Astrocyte (in vitro differentiated cells and primary cell): ENCODE measurements around the gene MAML2. TPM values are rescaled to one million over a fixed set of nuclear protein-coding genes. Genes with fewer than 3 reads are reported as not detected.

Experiments used
- DNase-seq: peaks from one replicate; pipeline ENCODE4 v3.0.0-alpha.2; 2010; ENCODE audit warnings: low read depth
- FAIRE-seq: peaks from 2 replicates; lab custom pipeline; 2011; peaks lifted over from hg19 to GRCh38; lab: Jason Lieb, UNC
- H2AFZ ChIP-seq: 2 replicates; pipeline ENCODE4 v1.6.0; 2012; ENCODE audit warnings: low read depth, low read length, inconsistent platforms
- H3K27ac ChIP-seq: 2 replicates; pipeline ENCODE4 v1.5.1; 2011; ENCODE audit warnings: low read depth, low read length, inconsistent platforms
- H3K27me3 ChIP-seq: 2 replicates; pipeline ENCODE4 v1.6.0; 2011; ENCODE audit warnings: low read length, inconsistent platforms; ENCODE audit not compliant: insufficient read depth
- H3K36me3 ChIP-seq: 2 replicates; pipeline ENCODE4 v1.5.1; 2011; ENCODE audit warnings: low read length, inconsistent platforms; ENCODE audit not compliant: insufficient read depth
- H3K4me1 ChIP-seq: 2 replicates; pipeline ENCODE4 v1.5.1; 2011; ENCODE audit warnings: low read length, inconsistent platforms; ENCODE audit not compliant: insufficient read depth
- H3K4me2 ChIP-seq: 2 replicates; pipeline ENCODE4 v1.6.0; 2012; ENCODE audit warnings: low read length, inconsistent platforms
- H3K4me3 ChIP-seq: 2 replicates; pipeline ENCODE4 v1.5.1; 2011; ENCODE audit warnings: low read depth, mild to moderate bottlenecking, low read length, inconsistent platforms; ENCODE audit not compliant: insufficient read depth
- H3K79me2 ChIP-seq: 2 replicates; pipeline ENCODE4 v1.6.0; 2012; ENCODE audit warnings: mild to moderate bottlenecking, low read length, inconsistent platforms; ENCODE audit not compliant: insufficient read depth
- H3K9ac ChIP-seq: 2 replicates; pipeline ENCODE4 v1.6.0; 2012; ENCODE audit warnings: mild to moderate bottlenecking, low read length, inconsistent platforms
- H3K9me3 ChIP-seq: 2 replicates; pipeline ENCODE4 v1.5.1; 2012; ENCODE audit warnings: low read depth, mild to moderate bottlenecking, low read length, inconsistent platforms; ENCODE audit not compliant: insufficient read depth
- H4K20me1 ChIP-seq: 2 replicates; pipeline ENCODE4 v1.6.0; 2012; ENCODE audit warnings: low read length, inconsistent platforms; ENCODE audit not compliant: insufficient read depth
- H3K27ac Mint-ChIP-seq: one replicate; pipeline ENCODE4 v1.8.0; 2021; ENCODE audit warnings: mild to moderate bottlenecking, mixed read lengths; ENCODE audit not compliant: unreplicated experiment
- H3K27me3 Mint-ChIP-seq: one replicate; pipeline ENCODE4 v1.8.0; 2021; ENCODE audit warnings: low read depth, mixed read lengths; ENCODE audit not compliant: unreplicated experiment
- H3K36me3 Mint-ChIP-seq: one replicate; pipeline ENCODE4 v1.8.0; 2021; ENCODE audit warnings: low read depth, mixed read lengths; ENCODE audit not compliant: unreplicated experiment
- H3K4me1 Mint-ChIP-seq: one replicate; pipeline ENCODE4 v1.8.0; 2021; ENCODE audit warnings: low read depth, mixed read lengths; ENCODE audit not compliant: unreplicated experiment
- H3K4me3 Mint-ChIP-seq: one replicate; pipeline ENCODE4 v1.8.0; 2021; ENCODE audit warnings: mild to moderate bottlenecking, moderate library complexity, mixed read lengths; ENCODE audit not compliant: unreplicated experiment
- H3K9me3 Mint-ChIP-seq: one replicate; pipeline ENCODE4 v1.8.0; 2021; ENCODE audit warnings: mild to moderate bottlenecking, mixed read lengths; ENCODE audit not compliant: unreplicated experiment
- EZH2 ChIP-seq: IDR thresholded peaks from 2 replicates; pipeline ENCODE4 v1.6.1; 2012; ENCODE audit warnings: mild to moderate bottlenecking, low read length, inconsistent platforms; ENCODE audit not compliant: insufficient read depth
- total RNA-seq: library from RNA; stranded (reverse); gene quantifications from 2 replicates; pipeline ENCODE4 v1.2.1, GENCODE V29; 2021
- TF ChIP-seq, protein P1 (sequence below): IDR thresholded peaks from 2 replicates; pipeline ENCODE4 v1.5.1; 2011; ENCODE audit warnings: low read depth, mild to moderate bottlenecking, inconsistent platforms, low read length, moderate library complexity; ENCODE audit not compliant: insufficient read depth

The MAML2 gene
- total RNA-seq, 1 donor from 2014 or later, result 27.4 TPM

DNA sequence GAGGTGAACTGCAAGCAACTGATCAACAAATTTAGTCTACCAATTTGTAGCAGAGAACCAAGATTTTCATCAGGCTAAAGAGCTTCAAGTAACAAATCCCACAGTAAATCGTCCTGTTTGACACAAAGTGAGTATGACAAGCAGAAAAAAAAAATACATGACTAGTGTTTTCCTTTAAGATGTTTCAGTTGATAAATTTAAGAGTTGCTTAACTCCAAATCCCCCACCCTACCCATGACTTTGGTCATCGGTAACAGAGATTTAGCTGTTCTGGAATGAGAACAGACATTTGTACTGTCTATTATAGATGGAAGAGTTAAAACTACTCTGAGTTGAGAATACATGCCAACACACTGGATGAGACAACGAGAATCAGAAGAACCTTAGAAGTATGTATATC lies 254.1 kb downstream of the MAML2 start:
- H3K4me2 ChIP-seq, result no peak overlapping the region
- FAIRE-seq (no peak), DNase-seq (no peak)
- H3K9ac ChIP-seq, result no peak overlapping the region
- H3K9me3 ChIP-seq, result no peaks in the 10 kb centered on the region
- TF ChIP-seq, protein P1, sequence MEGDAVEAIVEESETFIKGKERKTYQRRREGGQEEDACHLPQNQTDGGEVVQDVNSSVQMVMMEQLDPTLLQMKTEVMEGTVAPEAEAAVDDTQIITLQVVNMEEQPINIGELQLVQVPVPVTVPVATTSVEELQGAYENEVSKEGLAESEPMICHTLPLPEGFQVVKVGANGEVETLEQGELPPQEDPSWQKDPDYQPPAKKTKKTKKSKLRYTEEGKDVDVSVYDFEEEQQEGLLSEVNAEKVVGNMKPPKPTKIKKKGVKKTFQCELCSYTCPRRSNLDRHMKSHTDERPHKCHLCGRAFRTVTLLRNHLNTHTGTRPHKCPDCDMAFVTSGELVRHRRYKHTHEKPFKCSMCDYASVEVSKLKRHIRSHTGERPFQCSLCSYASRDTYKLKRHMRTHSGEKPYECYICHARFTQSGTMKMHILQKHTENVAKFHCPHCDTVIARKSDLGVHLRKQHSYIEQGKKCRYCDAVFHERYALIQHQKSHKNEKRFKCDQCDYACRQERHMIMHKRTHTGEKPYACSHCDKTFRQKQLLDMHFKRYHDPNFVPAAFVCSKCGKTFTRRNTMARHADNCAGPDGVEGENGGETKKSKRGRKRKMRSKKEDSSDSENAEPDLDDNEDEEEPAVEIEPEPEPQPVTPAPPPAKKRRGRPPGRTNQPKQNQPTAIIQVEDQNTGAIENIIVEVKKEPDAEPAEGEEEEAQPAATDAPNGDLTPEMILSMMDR, result no peak
- no peak for TF ChIP-seq EZH2
- H3K4me1 ChIP-seq, result peaks cover 15% of the 10 kb centered on the region
- peaks cover 13% of the 10 kb centered on the region for H4K20me1 ChIP-seq
- H3K27ac Mint-ChIP-seq, result no peak overlapping the region
- no peak overlapping the region for H3K27ac ChIP-seq
- peaks cover 39% of the 10 kb centered on the region for H3K4me1 Mint-ChIP-seq
- no peak overlapping the region for H3K4me3 Mint-ChIP-seq
- H3K36me3 ChIP-seq, result peaks cover 11% of the 10 kb centered on the region
- peaks cover 49% of the 10 kb centered on the region for H3K79me2 ChIP-seq
- H3K4me3 ChIP-seq, result no peak overlapping the region
- no peaks in the 10 kb centered on the region for H3K27me3 ChIP-seq
- no peak overlapping the region for H2AFZ ChIP-seq
- H3K36me3 Mint-ChIP-seq, result peaks cover 16% of the 10 kb centered on the region
- H3K9me3 Mint-ChIP-seq, result no peaks in the 10 kb centered on the region
- H3K27me3 Mint-ChIP-seq, result no peaks in the 10 kb centered on the region

DNA sequence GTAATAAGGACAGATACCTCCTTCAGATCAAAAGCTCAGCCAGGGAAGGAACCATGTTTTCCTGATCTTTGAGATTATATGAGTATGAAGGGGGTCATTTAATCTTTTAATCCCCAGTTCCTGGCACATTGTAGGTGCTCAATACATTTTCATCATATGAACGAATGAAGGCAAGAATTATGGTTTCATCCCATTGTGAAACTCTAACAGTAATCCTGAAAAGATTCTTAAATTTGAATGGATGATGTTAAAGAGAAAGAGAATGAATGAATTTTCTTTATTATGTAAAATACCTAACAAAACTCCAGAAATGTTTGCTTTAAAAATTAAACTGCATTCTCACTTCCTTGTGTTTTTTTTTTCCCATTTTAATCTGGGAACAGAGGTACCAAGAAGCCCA lies 256.9 kb downstream of the MAML2 start:
- TF ChIP-seq EZH2, result no peak
- TF ChIP-seq, protein P1, result no peak
- Histone ChIP-seq H4K20me1 (peaks cover 16% of the 10 kb centered on the region), H3K36me3 (peaks cover 6% of the 10 kb centered on the region), H3K27ac (no peak overlapping the region), H2AFZ (no peak overlapping the region), H3K4me1 (peaks cover 18% of the 10 kb centered on the region), H3K27me3 (no peaks in the 10 kb centered on the region), H3K9me3 (no peaks in the 10 kb centered on the region), H3K4me3 (no peak overlapping the region), H3K79me2 (peaks cover 58% of the 10 kb centered on the region), H3K9ac (no peak overlapping the region), H3K4me2 (no peak overlapping the region)
- Mint-ChIP-seq H3K36me3 (peaks cover 6% of the 10 kb centered on the region), H3K27ac (no peak overlapping the region), H3K9me3 (no peaks in the 10 kb centered on the region), H3K4me3 (no peak overlapping the region), H3K27me3 (no peaks in the 10 kb centered on the region), H3K4me1 (peaks cover 25% of the 10 kb centered on the region)
- FAIRE-seq (no peak), DNase-seq (no peak)

DNA sequence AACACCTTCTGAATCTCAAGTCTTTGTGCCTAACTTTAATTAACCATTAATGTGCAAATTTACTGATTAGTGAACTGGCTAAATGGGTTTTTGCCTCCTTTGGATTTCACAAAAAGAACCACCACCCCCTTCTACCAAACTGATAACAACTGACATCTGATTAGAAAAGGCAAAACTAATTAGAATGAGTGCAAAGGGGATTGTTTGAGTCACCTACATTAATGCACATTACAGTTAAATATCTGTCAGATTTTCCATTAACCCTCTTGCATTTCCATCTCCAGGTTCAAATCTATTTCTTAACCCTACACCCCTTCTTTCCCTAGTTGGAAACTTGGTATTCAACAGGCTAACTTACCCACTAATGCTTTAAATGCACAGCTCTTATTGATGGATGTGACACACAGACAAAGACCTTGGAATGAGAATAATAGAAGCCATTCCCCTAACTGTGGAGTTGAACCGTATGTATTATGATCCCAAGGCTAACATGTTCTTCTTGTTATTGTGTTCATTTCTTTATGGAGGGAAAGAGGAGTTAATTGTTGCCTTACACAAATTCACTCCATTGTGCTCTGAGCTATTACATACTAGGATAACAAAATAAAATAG lies 257.6 kb downstream of the MAML2 start:
- no peak overlapping the region for H3K27ac ChIP-seq

More for the DNA sequence above, 257.6 kb downstream of the MAML2 start:
- Mint-ChIP-seq H3K4me3 (no peak overlapping the region), H3K27ac (no peak overlapping the region), H3K27me3 (no peaks in the 10 kb centered on the region), H3K4me1 (peaks cover 18% of the 10 kb centered on the region), H3K36me3 (peaks cover 6% of the 10 kb centered on the region), H3K9me3 (no peaks in the 10 kb centered on the region)
- no peaks in the 10 kb centered on the region for H3K9me3 ChIP-seq
- DNase-seq (no peak), FAIRE-seq (no peak)
- H3K4me2 ChIP-seq, result no peak overlapping the region
- peaks cover 11% of the 10 kb centered on the region for H4K20me1 ChIP-seq
- peaks cover 58% of the 10 kb centered on the region for H3K79me2 ChIP-seq
- no peak overlapping the region for H3K9ac ChIP-seq
- peaks cover 11% of the 10 kb centered on the region for H3K4me1 ChIP-seq
- TF ChIP-seq, protein P1, result no peak
- no peak for TF ChIP-seq EZH2
- H3K27me3 ChIP-seq, result no peaks in the 10 kb centered on the region
- H3K36me3 ChIP-seq, result peaks cover 6% of the 10 kb centered on the region
- H3K4me3 ChIP-seq, result no peak overlapping the region
- no peak overlapping the region for H2AFZ ChIP-seq
